H1 (cell line): ENCODE data around the gene SLC39A11. TPM values are rescaled to one million over a fixed set of nuclear protein-coding genes. Genes with fewer than 3 reads are reported as not detected.

Experiments used
- CTCF ChIA-PET: fragments of 300-600 bp; sonication (Branson Sonifier 250); formaldehyde crosslinking; loops from one replicate; lab custom pipeline; 2021; ENCODE audit not compliant: partially characterized antibody; lab: Charles Lee
- POLR2A ChIA-PET: fragments of 300-600 bp; sonication (Branson Sonifier 250); formaldehyde crosslinking; loops from one replicate; lab custom pipeline; 2021; ENCODE audit warnings: inconsistent platforms; ENCODE audit not compliant: partially characterized antibody; lab: Charles Lee
- DNase-seq, 2 experiments: peaks; one replicate each; pipeline versions ENCODE4 v3.0.0 to v3.0.0-alpha.2; 2010 to 2022; ENCODE audit warnings: low spot score in 2 of 2, low read depth in 1 of 2, mixed read lengths in 1 of 2
- FAIRE-seq: peaks from 2 replicates; lab custom pipeline; 2011; peaks lifted over from hg19 to GRCh38; lab: Jason Lieb, UNC
- H2AFZ ChIP-seq: 2 replicates; pipeline ENCODE4 v1.8.1; 2012; ENCODE audit warnings: low read length, inconsistent platforms
- H2AK5ac ChIP-seq: 2 replicates; pipeline ENCODE4 v1.6.1; 2013; ENCODE audit warnings: low read depth, low read length
- H2BK120ac ChIP-seq: replicated peaks from 2 replicates; pipeline ENCODE3; 2013; ENCODE audit warnings: low read depth, low read length, inconsistent platforms
- H2BK12ac ChIP-seq: 2 replicates; pipeline ENCODE4 v1.6.1; 2013; ENCODE audit warnings: low read depth, low read length
- H2BK15ac ChIP-seq: 2 replicates; pipeline ENCODE4 v1.6.1; 2013; ENCODE audit warnings: low read length
- H2BK20ac ChIP-seq: 2 replicates; pipeline ENCODE4 v1.6.1; 2013; ENCODE audit warnings: low read length
- H2BK5ac ChIP-seq: 2 replicates; pipeline ENCODE4 v1.6.1; 2013; ENCODE audit warnings: low read depth, low read length
- H3K14ac ChIP-seq: 2 replicates; pipeline ENCODE4 v1.6.1; 2013; ENCODE audit warnings: inconsistent platforms; ENCODE audit not compliant: insufficient read length
- H3K18ac ChIP-seq: 2 replicates; pipeline ENCODE4 v1.6.1; 2013; ENCODE audit warnings: low read length; ENCODE audit errors: extremely low read depth
- H3K23ac ChIP-seq: 2 replicates; pipeline ENCODE4 v1.6.1; 2013; ENCODE audit warnings: inconsistent platforms; ENCODE audit not compliant: insufficient read length
- H3K23me2 ChIP-seq: 2 replicates; pipeline ENCODE4 v1.6.1; 2013; ENCODE audit warnings: low read depth, low read length
- H3K27ac ChIP-seq: 2 replicates; pipeline ENCODE4 v1.6.1; 2011; ENCODE audit warnings: low read depth, low read length, inconsistent platforms
- H3K27me3 ChIP-seq, 4 experiments: replicated peaks in 1 of 4; 1 replicate in 1 of 4; 2 replicates in 3 of 4; pipeline versions ENCODE4 v1.6.1 to v1.8.1; 2011 to 2013; ENCODE audit warnings: low read length in 3 of 4, mild to moderate bottlenecking in 3 of 4, inconsistent platforms in 2 of 4, mixed read lengths in 2 of 4, moderate library complexity in 1 of 4; ENCODE audit not compliant: control insufficient read depth in 3 of 4, insufficient read depth in 3 of 4; ENCODE audit errors: extremely low read depth in 1 of 4
- H3K36me3 ChIP-seq, 4 experiments: 2 replicates each; pipeline versions ENCODE4 v1.6.1 to v1.8.1; 2011 to 2013; ENCODE audit warnings: mild to moderate bottlenecking in 4 of 4, low read length in 3 of 4, moderate library complexity in 2 of 4, control low read depth in 1 of 4, inconsistent platforms in 1 of 4; ENCODE audit not compliant: insufficient read depth in 4 of 4, control insufficient read depth in 2 of 4
- H3K4ac ChIP-seq: replicated peaks from 2 replicates; pipeline ENCODE3; 2013; ENCODE audit warnings: low read length, low read depth, mixed read lengths, inconsistent platforms; ENCODE audit not compliant: insufficient read length
- H3K4me1 ChIP-seq, 4 experiments: replicated peaks in 1 of 4; 1 replicate in 1 of 4; 2 replicates in 3 of 4; pipeline versions ENCODE4 v1.6.1 to v1.8.1; 2011 to 2013; ENCODE audit warnings: low read length in 3 of 4, inconsistent platforms in 2 of 4, mixed read lengths in 1 of 4; ENCODE audit not compliant: insufficient read depth in 4 of 4, control insufficient read depth in 3 of 4
- H3K4me2 ChIP-seq, 2 experiments: 2 replicates each; pipeline versions ENCODE4 v1.6.1 to v1.8.1; 2011 to 2013; ENCODE audit warnings: low read depth in 2 of 2, low read length in 2 of 2, control low read depth in 1 of 2, inconsistent platforms in 1 of 2, mild to moderate bottlenecking in 1 of 2; ENCODE audit not compliant: insufficient read depth in 1 of 2
- H3K4me3 ChIP-seq, 4 experiments: fragments of 200-600, 300-600 bp in 1 of 4; sonication (generic), shearing (Covaris generic), sonication (Bioruptor Twin) in 1 of 4; 2 replicates each; pipeline versions ENCODE4 v1.5.1 to v1.8.1; 2011 to 2016; ENCODE audit warnings: low read length in 4 of 4, low read depth in 3 of 4, control low read depth in 2 of 4, inconsistent platforms in 2 of 4, mild to moderate bottlenecking in 2 of 4, mixed read lengths in 1 of 4, moderate library complexity in 1 of 4; ENCODE audit not compliant: insufficient read depth in 2 of 4; ENCODE audit errors: extremely low read depth in 1 of 4
- H3K56ac ChIP-seq: replicated peaks from 2 replicates; pipeline ENCODE3; 2013; ENCODE audit warnings: low read depth, mild to moderate bottlenecking, mixed read lengths, low read length, inconsistent platforms; ENCODE audit not compliant: insufficient read length
- H3K79me1 ChIP-seq: 2 replicates; pipeline ENCODE4 v1.6.1; 2013; ENCODE audit warnings: low read depth, low read length, control low read depth
- H3K79me2 ChIP-seq, 2 experiments: 2 replicates each; pipeline versions ENCODE4 v1.6.1 to v1.8.1; 2012 to 2013; ENCODE audit warnings: low read length in 2 of 2, mild to moderate bottlenecking in 2 of 2, inconsistent platforms in 1 of 2; ENCODE audit not compliant: insufficient read depth in 2 of 2, control insufficient read depth in 1 of 2
- H3K9ac ChIP-seq, 4 experiments: replicated peaks in 1 of 4; 1 replicate in 1 of 4; 2 replicates in 3 of 4; pipeline versions ENCODE4 v1.6.1 to v1.8.1; 2011 to 2013; ENCODE audit warnings: low read depth in 3 of 4, low read length in 3 of 4, control low read depth in 2 of 4, mild to moderate bottlenecking in 2 of 4, moderate library complexity in 2 of 4, inconsistent platforms in 1 of 4; ENCODE audit errors: extremely low read depth in 1 of 4
- H3K9me3 ChIP-seq, 2 experiments: 2 replicates each; pipeline versions ENCODE4 v1.6.1 to v1.8.1; 2012 to 2013; ENCODE audit warnings: mild to moderate bottlenecking in 2 of 2, moderate library complexity in 2 of 2, control low read depth in 1 of 2, inconsistent platforms in 1 of 2, low read depth in 1 of 2, low read length in 1 of 2, mixed read lengths in 1 of 2; ENCODE audit not compliant: insufficient read depth in 2 of 2
- H4K20me1 ChIP-seq, 2 experiments: replicated peaks in 1 of 2; 2 replicates each; pipeline versions ENCODE3 to v1.8.1; 2011 to 2013; ENCODE audit warnings: inconsistent platforms in 2 of 2, low read length in 2 of 2, mild to moderate bottlenecking in 1 of 2; ENCODE audit not compliant: insufficient read depth in 2 of 2, control insufficient read depth in 1 of 2
- H4K5ac ChIP-seq: 2 replicates; pipeline ENCODE4 v1.6.1; 2013; ENCODE audit warnings: low read length, low read depth, mixed read lengths, inconsistent platforms; ENCODE audit not compliant: insufficient read length
- H4K8ac ChIP-seq: 2 replicates; pipeline ENCODE4 v1.8.0; 2013; ENCODE audit warnings: mild to moderate bottlenecking, moderate library complexity, low read length, inconsistent platforms; ENCODE audit not compliant: insufficient read depth; ENCODE audit errors: extremely low read depth
- H4K91ac ChIP-seq: replicated peaks from 2 replicates; pipeline ENCODE3; 2013; ENCODE audit warnings: low read length, mixed read lengths, inconsistent platforms; ENCODE audit not compliant: insufficient read length
- ASH2L ChIP-seq: fragments of 200-600, 300-600 bp; sonication (generic); IDR thresholded peaks from one replicate; pipeline ENCODE4 v1.7.1; 2017; ENCODE audit warnings: low read length
- WGBS, 2 experiments: shearing (Covaris generic) in 1 of 2; methylation state at CpG; one replicate each; pipeline versions ENCODE4 v1.1.6 to v1.1.7; 2013 to 2015; ENCODE audit warnings: low lambda C conversion rate in 2 of 2, mixed read lengths in 2 of 2, inconsistent platforms in 1 of 2, low coverage in 1 of 2, missing lambda C conversion rate in 1 of 2; ENCODE audit not compliant: insufficient replicate concordance in 2 of 2, insufficient coverage in 1 of 2, insufficient read length in 1 of 2; ENCODE audit errors: extremely low coverage in 1 of 2, missing lambda C conversion rate in 1 of 2; 5-methylcytosine and 5-hydroxymethylcytosine counted together
- polyA plus RNA-seq, 7 experiments: library from polyadenylated mRNA; depleted of rRNA in 3 of 7; stranded (reverse) in 5 of 7; unstranded in 2 of 7; fragments of >200 nt in 5 of 7; fragments of 200-250 nt in 2 of 7; gene quantifications; 1 replicate in 5 of 7; 2 replicates in 1 of 7; 4 replicates in 1 of 7; pipeline versions ENCODE4 v1.2.1 to v1.2.3, GENCODE V29; 2011 to 2013; ENCODE audit warnings: missing spikeins in 2 of 7, mixed read lengths in 2 of 7
- total RNA-seq: library from RNA; stranded (reverse); fragmentation: NEBNext Ultra II Directional; extraction: Animal tissue kit (Norgen Biotek cat#: 25700); gene quantifications from 2 replicates; pipeline ENCODE4 v1.2.1, GENCODE V29; 2021

Gene SLC39A11
- total and polyA plus RNA-seq, 2 of the 8 experiments (the other 6 are each of a cell fraction or from before 2014, with no cell fraction given) = 12.2 to 19.6 TPM

DNA sequence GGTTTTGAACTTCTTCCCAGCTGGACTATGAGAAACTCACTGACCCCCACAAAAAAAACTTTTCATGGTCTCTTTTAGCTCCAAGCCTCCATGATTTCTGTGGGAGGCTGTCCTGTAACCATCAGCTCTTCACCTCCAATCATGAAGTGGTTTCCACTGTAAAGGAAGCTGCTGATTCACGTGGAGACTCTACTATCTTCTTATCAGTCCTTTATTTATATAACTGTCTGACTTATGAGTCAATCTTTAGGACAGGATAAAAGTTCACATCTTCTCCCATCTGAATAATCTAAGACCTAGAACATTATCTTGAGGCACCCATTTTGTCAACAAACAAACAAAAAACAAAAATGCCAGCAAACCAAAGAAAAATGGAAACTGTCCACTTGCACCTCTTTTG lies 409.9 kb downstream of the SLC39A11 start:
- H2BK15ac ChIP-seq = no peak overlapping the region
- no peak overlapping the region for H3K27ac ChIP-seq
- H3K79me2 ChIP-seq = no peaks in the 10 kb centered on the region
- FAIRE-seq (no peak), DNase-seq (no peak)
- H3K36me3 ChIP-seq = no peaks in the 10 kb centered on the region
- no peak overlapping the region for H2AFZ ChIP-seq
- H2AK5ac ChIP-seq = no peak overlapping the region
- H4K5ac ChIP-seq = no peak overlapping the region
- H3K9ac ChIP-seq = no peak overlapping the region
- H3K18ac ChIP-seq = no peak overlapping the region
- H4K8ac ChIP-seq = no peak overlapping the region
- ChIA-PET CTCF (interaction anchor here (0.6 to 4.8 kb wide), 7 partner anchors 15 to 552 kb away, joined by 3 to 26 read pairs (median 3); no protein-coding TSS in a partner anchor), POLR2A (interaction anchor here (0.8 kb wide), 1 partner anchor 301 kb away, joined by 5 read pairs; no protein-coding TSS in a partner anchor)
- H3K4ac ChIP-seq = no peak overlapping the region
- no peaks in the 10 kb centered on the region for H3K23me2 ChIP-seq
- no peaks in the 10 kb centered on the region for H3K27me3 ChIP-seq
- H2BK12ac ChIP-seq = no peak overlapping the region
- H3K56ac ChIP-seq = no peak overlapping the region
- H3K23ac ChIP-seq = no peak overlapping the region
- 0 out of 7 replicates have a peak, but pooled peaks cover 0 to 3% (median 0%) of the 10 kb centered on the region in 4 experiments for H3K4me1 ChIP-seq
- H2BK120ac ChIP-seq = no peak overlapping the region
- no peak overlapping the region for H4K91ac ChIP-seq
- no peak overlapping the region for H3K4me2 ChIP-seq
- no peak overlapping the region for H3K14ac ChIP-seq
- no peak overlapping the region for H2BK20ac ChIP-seq
- H4K20me1 ChIP-seq = no peaks in the 10 kb centered on the region
- no peak overlapping the region for H2BK5ac ChIP-seq
- H3K79me1 ChIP-seq = no peaks in the 10 kb centered on the region
- H3K4me3 ChIP-seq = no peak overlapping the region
- 92% methylated on average over 1 of the region's 1 CpG; no CpG with 5 or more reads in 1 of the 2 experiments for WGBS, 2 experiments
- no peaks in the 10 kb centered on the region for H3K9me3 ChIP-seq
- no peak for TF ChIP-seq ASH2L
